ENCODE data around the gene NSMF. TPM values are rescaled to one million over a fixed set of nuclear protein-coding genes. Genes with fewer than 3 reads are reported as not detected.

NSMF gene
- total RNA-seq, 1 donor from 2014 or later: 131 TPM

- Mint-ChIP-seq H3K4me1 (ENCODE audit: low read depth, unreplicated experiment) (peaks cover 4% of the 10 kb centered on the region), H3K36me3 (ENCODE audit: unreplicated experiment) (peaks cover 22% of the 10 kb centered on the region), H3K9me3 (ENCODE audit: unreplicated experiment) (peaks cover 19% of the 10 kb centered on the region), H3K27ac (ENCODE audit: unreplicated experiment) (peak overlapping the region; percentile 91), H3K4me3 (ENCODE audit: unreplicated experiment) (peak overlapping the region; percentile 47), H3K27me3 (ENCODE audit: unreplicated experiment) (peaks cover 22% of the 10 kb centered on the region)
- TF ChIP-seq CTCF (IDR thresholded peaks at IDR 0.05; ENCODE audit: partially characterized antibody, unreplicated experiment): no peak
- DNase-seq: peak; percentile 80
These were observed 43.1 kb upstream of the NSMF start for GRCh38 chr9:137502008-137502911.

- Mint-ChIP-seq H3K4me3 (ENCODE audit: unreplicated experiment) (peak overlapping the region; percentile 8), H3K9me3 (ENCODE audit: unreplicated experiment) (peaks cover 19% of the 10 kb centered on the region), H3K27ac (ENCODE audit: unreplicated experiment) (peak overlapping the region; percentile 57), H3K27me3 (ENCODE audit: unreplicated experiment) (peaks cover 22% of the 10 kb centered on the region), H3K4me1 (ENCODE audit: low read depth, unreplicated experiment) (peaks cover 4% of the 10 kb centered on the region), H3K36me3 (ENCODE audit: unreplicated experiment) (peaks cover 19% of the 10 kb centered on the region)
- TF ChIP-seq CTCF (IDR thresholded peaks at IDR 0.05; ENCODE audit: partially characterized antibody, unreplicated experiment): no peak
- DNase-seq: no peak
These were observed 42.3 kb upstream of the NSMF start for GRCh38 chr9:137501457-137501856.

- peaks cover 16% of the 10 kb centered on the region for H3K36me3 Mint-ChIP-seq (ENCODE audit: unreplicated experiment)
- no peak for DNase-seq
- H3K27ac Mint-ChIP-seq (ENCODE audit: unreplicated experiment): no peak overlapping the region
- H3K27me3 Mint-ChIP-seq (ENCODE audit: unreplicated experiment): peaks cover 22% of the 10 kb centered on the region
- TF ChIP-seq CTCF (IDR thresholded peaks at IDR 0.05; ENCODE audit: partially characterized antibody, unreplicated experiment): no peak
- peaks cover 19% of the 10 kb centered on the region for H3K9me3 Mint-ChIP-seq (ENCODE audit: unreplicated experiment)
- H3K4me3 Mint-ChIP-seq (ENCODE audit: unreplicated experiment): no peak overlapping the region
- H3K4me1 Mint-ChIP-seq (ENCODE audit: low read depth, unreplicated experiment): peaks cover 4% of the 10 kb centered on the region
These were observed 41.7 kb upstream of the NSMF start for GRCh38 chr9:137500666-137501397.

- no peak overlapping the region for H3K4me3 Mint-ChIP-seq (ENCODE audit: unreplicated experiment)
- no peak for TF ChIP-seq CTCF (IDR thresholded peaks at IDR 0.05; ENCODE audit: partially characterized antibody, unreplicated experiment)
- H3K27me3 Mint-ChIP-seq (ENCODE audit: unreplicated experiment): peaks cover 22% of the 10 kb centered on the region
- H3K4me1 Mint-ChIP-seq (ENCODE audit: low read depth, unreplicated experiment): peaks cover 4% of the 10 kb centered on the region
- DNase-seq: no peak
- peaks cover 16% of the 10 kb centered on the region for H3K36me3 Mint-ChIP-seq (ENCODE audit: unreplicated experiment)
- peaks cover 19% of the 10 kb centered on the region for H3K9me3 Mint-ChIP-seq (ENCODE audit: unreplicated experiment)
- no peak overlapping the region for H3K27ac Mint-ChIP-seq (ENCODE audit: unreplicated experiment)
These were observed 40.9 kb upstream of the NSMF start for GRCh38 chr9:137499858-137500661.

Data from glutamatergic neuron (in vitro differentiated cells).